ENCODE data around the gene CDH4.

GRCh38 chr20:61949714-61950640 is 697.9 kb downstream of the CDH4 start:
- no peak for TF ChIP-seq CTCF (IDR thresholded peaks at IDR 0.05)
- TF ChIP-seq POLR2A (IDR thresholded peaks at IDR 0.05): no peak
- TF ChIP-seq EP300 (IDR thresholded peaks at IDR 0.05): no peak

All from ovary (tissue), 3 donors.